ENCODE data around the gene CDC73. TPM values are rescaled to one million over a fixed set of nuclear protein-coding genes. Genes with fewer than 3 reads are reported as not detected.

CDC73 gene
- total and polyA plus RNA-seq, 10 of the 15 experiments (the other 5 are each of a cell fraction or from before 2014, with no cell fraction given), result 10.6 to 43.4 (median 21.7) TPM

- in situ Hi-C loops (cut with MboI) (no loop called here), intact Hi-C loops (cut with micrococcal nuclease; ENCODE audit: unreplicated experiment) (no loop called here)
- Histone ChIP-seq H3K4me1 (ENCODE audit: control insufficient read depth, insufficient read depth, low read length) (no peaks in the 10 kb centered on the region; the same call in 1 of the 2 replicates), H3K36me3 (ENCODE audit: control insufficient read depth in 2 of 2, insufficient read depth in 2 of 2, low read length in 1 of 2) (peaks cover 3 to 19% of the 10 kb centered on the region in 2 experiments), H3K27ac (ENCODE audit: control insufficient read depth, insufficient read depth) (no peak overlapping the region), H3K79me2 (ENCODE audit: control insufficient read depth, insufficient read depth, low read length) (peaks cover 27% of the 10 kb centered on the region), H3K4me2 (ENCODE audit: control insufficient read depth, insufficient read depth) (no peak overlapping the region), H3K9ac (ENCODE audit: control insufficient read depth, insufficient read depth, low read length) (no peak overlapping the region), H2AFZ (ENCODE audit: control insufficient read depth, low read depth, low read length) (no peak overlapping the region), H3K4me3 (no peak overlapping the region), H4K20me1 (ENCODE audit: control insufficient read depth, insufficient read depth) (no peaks in the 10 kb centered on the region), H3K27me3 (replicated peaks in 1 of 2; ENCODE audit: control insufficient read depth in 2 of 2, insufficient read depth in 2 of 2, low read length in 1 of 2) (no peaks in the 10 kb centered on the region), H3K9me3 (replicated peaks; ENCODE audit: control insufficient read depth, insufficient read depth, low read length) (no peaks in the 10 kb centered on the region)
- POLR2A ChIA-PET, result interaction anchor here (1.0 kb wide), 1 partner anchor 11 kb away, joined by 3 read pairs; no protein-coding TSS in a partner anchor
- RAD21 ChIA-PET (ENCODE audit: unreplicated experiment), result no interaction called here
- DNase-seq (ENCODE audit: low read depth, low spot score) (no peak), ATAC-seq (peak; percentile 54), FAIRE-seq (no peak)
- SMC1A ChIA-PET (ENCODE audit: uncharacterized antibody, unreplicated experiment), result no interaction called here
- WGBS (ENCODE audit: insufficient coverage, insufficient replicate concordance, low lambda C conversion rate, missing lambda C conversion rate), result 98% methylated on average over 2 of the region's 2 CpGs
- no TSS peak for BruUV-seq (replicated peaks)
- TF ChIP-seq ZNF217 (IDR thresholded peaks at IDR 0.05), result no peak
- TF ChIP-seq EGR1 (IDR thresholded peaks at IDR 0.05; ENCODE audit: borderline replicate concordance in 1 of 2, low read depth in 2 of 2, low read length in 2 of 2), result no peak
- TF ChIP-seq SREBF2 (IDR thresholded peaks at IDR 0.05; ENCODE audit: low read length), result no peak
- TF ChIP-seq MLLT1 (IDR thresholded peaks at IDR 0.05), result no peak
- no peak for TF ChIP-seq SIN3A (IDR thresholded peaks at IDR 0.05; ENCODE audit: low read depth, low read length)
- no peak for TF ChIP-seq YBX1 (IDR thresholded peaks at IDR 0.05)
- no peak for TF ChIP-seq IKZF2 (IDR thresholded peaks at IDR 0.05)
- no peak for TF ChIP-seq POU2F2 (IDR thresholded peaks at IDR 0.05; ENCODE audit: borderline replicate concordance, low read depth, low read length)
- no peak for TF ChIP-seq CTCF (IDR thresholded peaks at IDR 0.05 in 2 of 3, conservative IDR thresholded peaks at IDR 0.05 in 1 of 3; ENCODE audit: control insufficient read depth in 2 of 3, extremely low read depth in 1 of 3, insufficient read depth in 1 of 3, low read depth in 3 of 3, low read length in 3 of 3)
- TF ChIP-seq E4F1 (IDR thresholded peaks at IDR 0.05; ENCODE audit: borderline replicate concordance, partially characterized antibody), result no peak
- no peak for TF ChIP-seq RBBP5 (conservative IDR thresholded peaks at IDR 0.05)
- TF ChIP-seq BCL11A (IDR thresholded peaks at IDR 0.05; ENCODE audit: low read depth, low read length), result no peak
- no peak for TF ChIP-seq SMC3 (IDR thresholded peaks at IDR 0.05; ENCODE audit: borderline replicate concordance, low read length)
- no peak for TF ChIP-seq DPF2 (IDR thresholded peaks at IDR 0.05)
- TF ChIP-seq RUNX3 (IDR thresholded peaks at IDR 0.05; ENCODE audit: low read length), result no peak
- no peak for TF ChIP-seq NFIC (IDR thresholded peaks at IDR 0.05; ENCODE audit: low read depth, low read length)
- CTCF ChIA-PET, result no interaction called here
Observed at GRCh38 chr1:193131266-193131860, 9.5 kb downstream of the CDC73 start.
